A673 (cell line): ENCODE results near the gene GPR183. TPM values are rescaled to one million over a fixed set of nuclear protein-coding genes. Genes with fewer than 3 reads are reported as not detected.

Experiments used
- BruUV-seq: library from RNA; stranded (reverse); fragments of 400-500 nt; replicated peaks from 2 replicates; lab custom pipeline; 2021; lab: Mats Ljungman, UMichigan
- CTCF ChIA-PET: fragments of 300-600 bp; sonication (Branson Sonifier 250); formaldehyde crosslinking; loops from one replicate; lab custom pipeline; 2022; ENCODE audit warnings: antibody characterized with exemption; lab: Charles Lee
- POLR2A ChIA-PET: fragments of 300-600 bp; sonication (Branson Sonifier 250); formaldehyde crosslinking; loops from one replicate; lab custom pipeline; 2022; ENCODE audit warnings: antibody characterized with exemption; ENCODE audit not compliant: low non-redundant PET; lab: Charles Lee
- DNase-seq: peaks from one replicate; pipeline ENCODE4 v3.0.0-alpha.2; 2015; ENCODE audit warnings: low spot score
- H3K27ac ChIP-seq: fragments of 200-600 bp; sonication (generic); 2 replicates; pipeline ENCODE4 v1.5.1; 2016; ENCODE audit warnings: mixed run types, low read depth, mild to moderate bottlenecking, mixed read lengths, antibody characterized with exemption, low read length; ENCODE audit not compliant: poor library complexity, severe bottlenecking
- H3K27me3 ChIP-seq: fragments of 200-600 bp; sonication (generic); replicated peaks from 2 replicates; pipeline ENCODE4 v1.6.1; 2017; ENCODE audit warnings: mixed run types, low read depth, mild to moderate bottlenecking, mixed read lengths, antibody characterized with exemption, low read length; ENCODE audit not compliant: insufficient read depth, poor library complexity
- H3K36me3 ChIP-seq: fragments of 200-600 bp; sonication (generic); 2 replicates; pipeline ENCODE4 v1.6.1; 2016; ENCODE audit warnings: mixed run types, mild to moderate bottlenecking, mixed read lengths, antibody characterized with exemption, low read length; ENCODE audit not compliant: insufficient read depth, poor library complexity, severe bottlenecking
- H3K4me1 ChIP-seq: fragments of 200-600 bp; sonication (generic); 2 replicates; pipeline ENCODE4 v1.6.1; 2017; ENCODE audit warnings: mixed run types, mild to moderate bottlenecking, mixed read lengths, antibody characterized with exemption, low read length; ENCODE audit not compliant: insufficient read depth, poor library complexity, severe bottlenecking
- H3K4me3 ChIP-seq: fragments of 200-600 bp; sonication (generic); 2 replicates; pipeline ENCODE4 v1.5.1; 2016; ENCODE audit warnings: low read depth, mixed run types, mild to moderate bottlenecking, mixed read lengths, low read length; ENCODE audit not compliant: poor library complexity, severe bottlenecking
- H3K9me3 ChIP-seq: fragments of 200-600 bp; sonication (generic); 2 replicates; pipeline ENCODE4 v1.6.1; 2016; ENCODE audit warnings: mixed run types, low read depth, mild to moderate bottlenecking, mixed read lengths, antibody characterized with exemption, low read length; ENCODE audit not compliant: poor library complexity, severe bottlenecking
- EZH2 ChIP-seq: fragments of 200-600 bp; sonication (generic); IDR thresholded peaks from 2 replicates; pipeline ENCODE4 v1.6.1; 2017; ENCODE audit warnings: borderline replicate concordance, low read depth, mild to moderate bottlenecking, mixed read lengths, antibody characterized with exemption, low read length; ENCODE audit not compliant: poor library complexity, severe bottlenecking
- intact Hi-C: fragments of 100-400 bp; cut with micrococcal nuclease; formaldehyde crosslinking; loops from one replicate; pipeline ENCODE4 v1.10.0; 2022; ENCODE audit not compliant: unreplicated experiment
- total RNA-seq: library from RNA; stranded (reverse); gene quantifications from 2 replicates; pipeline ENCODE4 v1.2.3, GENCODE V29; 2021
- TF ChIP-seq, protein P1 (sequence below): fragments of 300-800, 200-600 bp; sonication (generic); conservative IDR thresholded peaks from 2 replicates; pipeline ENCODE4 v1.5.1; 2017; ENCODE audit warnings: low read depth, mild to moderate bottlenecking, antibody characterized with exemption, low read length, moderate library complexity, mixed read lengths

Gene GPR183
- total RNA-seq, 1 experiment from 2014 or later = not detected

DNA sequence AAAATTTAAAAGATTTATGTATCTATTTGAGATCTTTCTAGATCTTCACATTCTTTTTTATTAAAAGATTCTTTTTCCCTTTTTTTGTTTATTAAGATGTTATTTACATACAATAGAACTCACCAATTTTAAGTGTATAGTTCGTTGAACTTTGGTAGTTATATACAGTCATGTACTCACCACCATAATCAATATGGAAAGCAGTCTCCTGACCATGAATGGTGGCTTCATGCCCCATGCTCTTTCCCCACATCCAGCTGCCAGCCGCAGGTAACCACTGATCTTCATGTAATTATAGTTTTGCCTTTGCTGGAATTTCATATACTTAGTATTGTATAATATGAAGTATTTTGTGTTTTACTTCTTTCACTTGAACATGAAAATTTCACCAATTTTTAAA lies 20.6 kb upstream of the GPR183 start:
- TF ChIP-seq EZH2 = no peak
- TF ChIP-seq, protein P1, sequence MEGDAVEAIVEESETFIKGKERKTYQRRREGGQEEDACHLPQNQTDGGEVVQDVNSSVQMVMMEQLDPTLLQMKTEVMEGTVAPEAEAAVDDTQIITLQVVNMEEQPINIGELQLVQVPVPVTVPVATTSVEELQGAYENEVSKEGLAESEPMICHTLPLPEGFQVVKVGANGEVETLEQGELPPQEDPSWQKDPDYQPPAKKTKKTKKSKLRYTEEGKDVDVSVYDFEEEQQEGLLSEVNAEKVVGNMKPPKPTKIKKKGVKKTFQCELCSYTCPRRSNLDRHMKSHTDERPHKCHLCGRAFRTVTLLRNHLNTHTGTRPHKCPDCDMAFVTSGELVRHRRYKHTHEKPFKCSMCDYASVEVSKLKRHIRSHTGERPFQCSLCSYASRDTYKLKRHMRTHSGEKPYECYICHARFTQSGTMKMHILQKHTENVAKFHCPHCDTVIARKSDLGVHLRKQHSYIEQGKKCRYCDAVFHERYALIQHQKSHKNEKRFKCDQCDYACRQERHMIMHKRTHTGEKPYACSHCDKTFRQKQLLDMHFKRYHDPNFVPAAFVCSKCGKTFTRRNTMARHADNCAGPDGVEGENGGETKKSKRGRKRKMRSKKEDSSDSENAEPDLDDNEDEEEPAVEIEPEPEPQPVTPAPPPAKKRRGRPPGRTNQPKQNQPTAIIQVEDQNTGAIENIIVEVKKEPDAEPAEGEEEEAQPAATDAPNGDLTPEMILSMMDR = no peak
- Histone ChIP-seq H3K4me3 (no peak overlapping the region), H3K9me3 (no peaks in the 10 kb centered on the region), H3K27me3 (no peaks in the 10 kb centered on the region), H3K36me3 (no peaks in the 10 kb centered on the region), H3K27ac (no peak overlapping the region), H3K4me1 (no peaks in the 10 kb centered on the region)
- POLR2A ChIA-PET = no interaction called here
- BruUV-seq = no TSS peak
- no peak for DNase-seq
- intact Hi-C loops = no loop called here
- CTCF ChIA-PET = no interaction called here

DNA sequence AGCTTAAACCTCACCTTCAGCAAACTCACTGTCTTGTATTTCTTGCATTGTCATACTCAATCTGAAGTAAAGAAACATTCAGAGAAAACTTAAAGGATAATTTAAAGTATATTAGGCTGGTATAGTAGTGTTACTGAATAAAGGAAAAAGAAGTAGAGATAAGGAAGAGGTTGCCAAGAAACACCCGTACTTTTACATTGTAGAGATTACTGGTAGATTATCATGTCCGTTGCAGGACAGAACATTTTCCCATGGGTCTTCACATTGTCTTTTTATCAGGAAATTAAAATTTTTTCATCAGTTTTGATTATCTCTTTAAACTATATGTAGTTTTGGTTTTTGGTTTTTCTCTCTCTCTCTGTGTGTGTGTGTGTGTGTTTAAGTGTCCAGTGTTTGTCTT lies 19.9 kb upstream of the GPR183 start:
- POLR2A ChIA-PET = no interaction called here
- H3K27me3 ChIP-seq = no peaks in the 10 kb centered on the region
- H3K36me3 ChIP-seq = peaks cover 3% of the 10 kb centered on the region
- H3K4me3 ChIP-seq = no peak overlapping the region
- BruUV-seq = no TSS peak
- no peak overlapping the region for H3K27ac ChIP-seq
- no peak for DNase-seq
- CTCF ChIA-PET = no interaction called here
- intact Hi-C loops = no loop called here
- no peak for TF ChIP-seq EZH2
- TF ChIP-seq, protein P1 = no peak
- no peaks in the 10 kb centered on the region for H3K9me3 ChIP-seq
- H3K4me1 ChIP-seq = no peaks in the 10 kb centered on the region

DNA sequence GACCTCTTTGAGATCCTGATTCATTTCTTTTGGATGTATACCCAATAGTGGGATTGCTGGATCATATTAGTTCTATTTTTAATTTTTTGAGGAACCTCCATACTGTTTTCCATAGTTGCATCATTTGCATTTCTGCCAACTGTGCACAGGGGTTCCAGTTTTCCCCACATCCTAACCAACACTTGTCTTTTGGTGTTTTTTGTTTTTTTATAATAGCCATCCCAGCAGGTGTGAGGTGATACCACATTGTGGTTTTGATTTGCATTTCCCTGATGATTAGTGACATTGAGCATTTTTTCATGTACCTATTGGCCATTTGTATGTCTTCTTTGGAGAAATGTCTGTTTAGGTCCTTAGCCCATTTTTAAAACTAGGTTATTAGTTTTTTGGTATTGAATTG lies 18.8 kb upstream of the GPR183 start:
- ChIA-PET CTCF (no interaction called here), POLR2A (no interaction called here)
- Histone ChIP-seq H3K27me3 (no peaks in the 10 kb centered on the region), H3K36me3 (peaks cover 6% of the 10 kb centered on the region), H3K27ac (no peak overlapping the region), H3K4me3 (no peak overlapping the region), H3K4me1 (peaks cover 1% of the 10 kb centered on the region), H3K9me3 (no peaks in the 10 kb centered on the region)
- no peak for DNase-seq
- TF ChIP-seq EZH2 = no peak
- TF ChIP-seq, protein P1 = no peak
- no TSS peak for BruUV-seq
- intact Hi-C loops = no loop called here
